Measurements from ENCODE around the gene VGLL3. TPM values are rescaled to one million over a fixed set of nuclear protein-coding genes. Genes with fewer than 3 reads are reported as not detected.

The VGLL3 gene
- total and polyA plus RNA-seq, 3 experiments from 2014 or later = not detected

DNA sequence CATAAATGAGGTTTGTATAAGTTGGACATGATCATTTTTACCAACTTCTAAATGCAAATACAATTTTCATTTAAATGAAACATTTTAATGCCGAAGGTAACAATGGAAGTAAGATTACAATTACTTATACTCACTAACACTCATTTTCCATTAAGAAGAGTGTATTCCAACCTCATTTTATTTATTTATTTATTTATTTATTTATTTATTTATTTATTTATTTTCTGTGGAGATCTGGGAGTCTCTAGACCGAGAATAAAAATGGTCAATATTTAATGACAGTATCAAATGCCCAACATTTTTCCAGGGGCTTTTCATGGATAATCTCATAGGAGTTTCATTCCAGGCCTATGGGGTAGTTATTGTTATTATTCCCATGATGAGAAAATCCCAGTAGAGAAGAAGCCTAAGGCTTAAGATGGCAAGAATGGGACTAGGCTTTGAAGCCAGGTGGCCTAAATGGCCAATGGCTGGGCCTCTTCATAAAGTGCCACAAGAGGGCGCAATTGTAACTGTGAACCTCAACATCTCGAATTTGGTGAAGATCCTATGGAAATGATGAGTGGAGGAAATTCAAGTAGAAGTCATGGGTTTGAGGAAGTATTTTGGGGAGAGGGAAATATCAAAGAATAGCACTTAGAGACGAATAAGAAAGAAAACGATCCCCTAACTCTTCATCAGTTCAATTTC lies 21.3 kb downstream of the VGLL3 start:
- Mint-ChIP-seq H3K4me3 (no peak overlapping the region), H3K9me3 (peaks cover 0 to 11% (median 1%) of the 10 kb centered on the region in 5 donors), H3K4me1 (no peaks in the 10 kb centered on the region), H3K27ac (no peak overlapping the region), H3K36me3 (no peaks in the 10 kb centered on the region), H3K27me3 (no peaks in the 10 kb centered on the region)
- no peaks in the 10 kb centered on the region for H3K27me3 ChIP-seq (ENCODE audit: insufficient read depth, low read length, poor library complexity, severe bottlenecking)
- H3K9me3 ChIP-seq (ENCODE audit: low read length) = no peaks in the 10 kb centered on the region
- no peaks in the 10 kb centered on the region for H3K4me1 ChIP-seq (ENCODE audit: insufficient read depth, low read length)
- no peaks in the 10 kb centered on the region for H3K36me3 ChIP-seq (ENCODE audit: insufficient read depth, low read length)
- no peak overlapping the region for H3K27ac ChIP-seq (ENCODE audit: low read depth, low read length)
- DNase-seq = no peak
- ChIA-PET POLR2A (no interaction called here), CTCF (no interaction called here)
- no peak overlapping the region for H3K4me3 ChIP-seq (ENCODE audit: low read length)

DNA sequence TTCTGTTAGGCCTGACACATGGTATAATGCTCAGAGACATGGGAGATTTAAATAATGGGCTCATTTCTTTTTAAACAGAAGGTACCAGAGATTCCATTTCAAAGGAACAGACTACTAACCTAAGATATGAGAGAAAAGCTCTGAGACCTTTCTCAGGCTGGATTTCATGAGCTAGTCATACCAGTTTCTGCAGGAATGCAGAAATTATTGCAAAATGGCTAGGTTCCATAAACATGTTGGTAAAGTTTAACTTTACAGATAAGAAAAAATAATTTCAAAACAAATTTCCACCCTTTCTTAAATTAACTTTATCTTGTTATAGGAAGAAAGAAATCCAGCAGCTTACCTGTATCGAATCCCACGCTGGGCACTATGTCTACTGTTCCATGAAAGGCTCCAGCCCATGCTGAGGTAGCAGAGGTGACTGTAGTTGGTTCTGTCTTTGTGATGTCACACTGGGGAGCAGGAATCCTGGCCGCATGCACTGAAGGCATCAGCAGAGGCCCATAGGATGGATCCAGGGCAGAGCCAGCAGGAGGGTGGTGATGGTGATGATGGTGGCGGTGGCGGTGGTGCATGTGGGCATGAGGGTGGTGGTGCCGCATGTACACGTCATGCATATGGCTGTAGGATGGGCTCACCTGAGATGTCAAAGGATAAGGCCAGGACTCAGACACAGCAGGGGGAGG lies 22.6 kb downstream of the VGLL3 start:
- H3K36me3 Mint-ChIP-seq = no peaks in the 10 kb centered on the region
- H3K27ac Mint-ChIP-seq = no peak overlapping the region
- H3K9me3 Mint-ChIP-seq = peaks cover 0 to 11% (median 4%) of the 10 kb centered on the region in 5 donors
- Histone ChIP-seq H3K27me3 (ENCODE audit: insufficient read depth, low read length, poor library complexity, severe bottlenecking) (no peaks in the 10 kb centered on the region), H3K4me1 (ENCODE audit: insufficient read depth, low read length) (no peaks in the 10 kb centered on the region), H3K9me3 (ENCODE audit: low read length) (no peaks in the 10 kb centered on the region), H3K4me3 (ENCODE audit: low read length) (no peak overlapping the region), H3K36me3 (ENCODE audit: insufficient read depth, low read length) (no peaks in the 10 kb centered on the region), H3K27ac (ENCODE audit: low read depth, low read length) (no peak overlapping the region)
- H3K4me3 Mint-ChIP-seq = no peak overlapping the region
- no peak for DNase-seq
- H3K27me3 Mint-ChIP-seq = no peaks in the 10 kb centered on the region
- H3K4me1 Mint-ChIP-seq = no peaks in the 10 kb centered on the region
- CTCF ChIA-PET = no interaction called here
- POLR2A ChIA-PET = no interaction called here

DNA sequence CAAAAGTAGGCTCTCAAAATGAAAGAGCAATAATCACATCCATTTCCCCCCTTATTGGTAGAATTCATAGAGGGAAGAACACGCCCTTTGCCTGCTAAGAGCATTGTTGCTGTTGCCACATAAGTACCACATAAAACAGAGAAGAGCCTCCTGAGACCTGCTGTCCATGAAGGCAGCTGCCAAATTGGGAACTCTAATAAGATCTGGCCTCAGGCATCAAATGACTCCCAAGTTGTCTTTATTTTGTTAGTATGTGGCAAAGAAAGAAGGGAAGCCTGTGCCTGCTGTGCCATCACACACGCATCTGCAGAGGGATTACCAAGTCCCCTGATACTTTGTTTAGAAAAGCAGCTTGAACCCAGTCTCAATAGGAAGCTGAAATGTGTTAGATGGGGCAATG lies 23.9 kb downstream of the VGLL3 start:
- Histone ChIP-seq H3K4me1 (ENCODE audit: insufficient read depth, low read length) (no peaks in the 10 kb centered on the region), H3K4me3 (ENCODE audit: low read length) (no peak overlapping the region), H3K9me3 (ENCODE audit: low read length) (no peaks in the 10 kb centered on the region), H3K36me3 (ENCODE audit: insufficient read depth, low read length) (no peaks in the 10 kb centered on the region), H3K27me3 (ENCODE audit: insufficient read depth, low read length, poor library complexity, severe bottlenecking) (no peaks in the 10 kb centered on the region), H3K27ac (ENCODE audit: low read depth, low read length) (no peak overlapping the region)
- no peaks in the 10 kb centered on the region for H3K4me1 Mint-ChIP-seq
- CTCF ChIA-PET = no interaction called here
- H3K9me3 Mint-ChIP-seq = peaks cover 0 to 11% (median 4%) of the 10 kb centered on the region in 5 donors
- POLR2A ChIA-PET = no interaction called here
- H3K27ac Mint-ChIP-seq = no peak overlapping the region
- DNase-seq = no peak
- H3K36me3 Mint-ChIP-seq = no peaks in the 10 kb centered on the region
- no peaks in the 10 kb centered on the region for H3K27me3 Mint-ChIP-seq
- no peak overlapping the region for H3K4me3 Mint-ChIP-seq

DNA sequence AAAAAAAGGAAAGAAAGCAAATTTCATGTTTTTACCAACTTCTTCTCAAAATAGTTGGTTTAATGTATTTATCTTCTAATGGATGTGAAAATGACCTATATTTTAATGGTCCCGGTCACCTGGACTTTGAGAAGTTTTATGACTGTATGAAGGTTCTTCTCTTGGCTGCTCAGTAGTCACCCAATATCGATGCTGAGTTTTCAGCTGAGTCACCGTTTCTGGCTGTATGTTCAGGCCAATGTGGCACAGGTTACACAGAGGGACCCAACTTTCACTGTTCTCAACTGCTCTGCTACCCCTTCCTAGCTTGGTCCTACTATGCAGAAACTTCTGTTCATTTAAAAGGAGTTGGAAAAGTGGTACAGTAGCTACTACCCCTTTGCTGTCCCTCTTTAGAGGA lies 25.8 kb downstream of the VGLL3 start:
- no peaks in the 10 kb centered on the region for H3K4me1 ChIP-seq (ENCODE audit: insufficient read depth, low read length)
- no peaks in the 10 kb centered on the region for H3K27me3 ChIP-seq (ENCODE audit: insufficient read depth, low read length, poor library complexity, severe bottlenecking)
- ChIA-PET CTCF (no interaction called here), POLR2A (no interaction called here)
- no peak overlapping the region for H3K4me3 ChIP-seq (ENCODE audit: low read length)
- no peak overlapping the region for H3K27ac ChIP-seq (ENCODE audit: low read depth, low read length)
- no peak for DNase-seq
- Mint-ChIP-seq H3K4me1 (no peaks in the 10 kb centered on the region), H3K27ac (no peak overlapping the region), H3K27me3 (no peaks in the 10 kb centered on the region), H3K4me3 (no peak overlapping the region), H3K36me3 (no peaks in the 10 kb centered on the region), H3K9me3 (peaks cover 0 to 11% (median 4%) of the 10 kb centered on the region in 5 donors)
- no peaks in the 10 kb centered on the region for H3K36me3 ChIP-seq (ENCODE audit: insufficient read depth, low read length)
- H3K9me3 ChIP-seq (ENCODE audit: low read length) = no peaks in the 10 kb centered on the region

DNA sequence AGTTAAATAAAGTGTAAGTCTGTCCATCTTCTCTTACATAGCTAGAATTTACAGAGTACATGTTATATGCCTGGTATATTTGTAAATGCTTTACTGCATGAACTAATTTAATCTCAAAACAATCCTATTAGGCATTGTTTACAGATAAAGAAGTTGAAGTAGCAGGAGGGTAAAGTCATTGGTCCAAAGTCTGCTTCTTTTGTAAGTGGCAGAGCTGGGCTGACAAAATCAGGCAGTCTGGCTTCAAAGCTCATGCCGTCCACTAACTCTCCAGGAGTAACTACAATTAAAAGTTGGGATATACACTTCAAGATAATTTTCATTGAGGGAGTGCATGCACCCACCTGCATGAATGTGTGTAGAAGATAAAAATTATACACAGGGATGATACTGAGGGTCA lies 27.3 kb downstream of the VGLL3 start:
- no peaks in the 10 kb centered on the region for H3K27me3 Mint-ChIP-seq
- DNase-seq = no peak
- POLR2A ChIA-PET = no interaction called here
- Histone ChIP-seq H3K36me3 (ENCODE audit: insufficient read depth, low read length) (no peaks in the 10 kb centered on the region), H3K27ac (ENCODE audit: low read depth, low read length) (no peak overlapping the region), H3K9me3 (ENCODE audit: low read length) (no peaks in the 10 kb centered on the region), H3K4me3 (ENCODE audit: low read length) (no peak overlapping the region), H3K27me3 (ENCODE audit: insufficient read depth, low read length, poor library complexity, severe bottlenecking) (no peaks in the 10 kb centered on the region), H3K4me1 (ENCODE audit: insufficient read depth, low read length) (no peaks in the 10 kb centered on the region)
- no peaks in the 10 kb centered on the region for H3K4me1 Mint-ChIP-seq
- H3K36me3 Mint-ChIP-seq = no peaks in the 10 kb centered on the region
- H3K27ac Mint-ChIP-seq = no peak overlapping the region
- peaks cover 0 to 11% (median 4%) of the 10 kb centered on the region in 5 donors for H3K9me3 Mint-ChIP-seq
- H3K4me3 Mint-ChIP-seq = no peak overlapping the region
- CTCF ChIA-PET = no interaction called here

DNA sequence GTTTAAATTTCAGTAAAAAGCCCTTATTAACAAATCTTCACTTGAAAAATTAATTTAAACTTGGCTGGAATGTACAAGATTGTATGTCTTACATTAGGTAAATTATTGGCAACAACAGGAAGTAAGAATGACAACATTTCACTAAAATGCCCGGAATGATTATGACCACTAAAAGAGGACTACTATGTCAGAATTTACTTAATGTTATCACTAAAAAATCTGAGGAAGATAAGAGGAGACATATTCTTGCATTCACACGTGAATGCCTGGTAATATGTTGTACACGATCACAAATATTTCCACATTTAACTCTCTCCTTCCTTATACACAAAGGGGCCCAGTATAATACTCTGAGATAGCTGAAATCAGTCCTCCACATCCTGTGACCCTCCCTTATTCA lies 29.7 kb downstream of the VGLL3 start:
- no peaks in the 10 kb centered on the region for H3K4me1 Mint-ChIP-seq
- POLR2A ChIA-PET = no interaction called here
- Histone ChIP-seq H3K27me3 (ENCODE audit: insufficient read depth, low read length, poor library complexity, severe bottlenecking) (no peaks in the 10 kb centered on the region), H3K4me3 (ENCODE audit: low read length) (no peak overlapping the region), H3K4me1 (ENCODE audit: insufficient read depth, low read length) (no peaks in the 10 kb centered on the region), H3K9me3 (ENCODE audit: low read length) (no peaks in the 10 kb centered on the region), H3K27ac (ENCODE audit: low read depth, low read length) (no peak overlapping the region), H3K36me3 (ENCODE audit: insufficient read depth, low read length) (no peaks in the 10 kb centered on the region)
- H3K36me3 Mint-ChIP-seq = no peaks in the 10 kb centered on the region
- H3K27ac Mint-ChIP-seq = no peak overlapping the region
- no peak overlapping the region for H3K4me3 Mint-ChIP-seq
- peaks cover 0 to 11% (median 4%) of the 10 kb centered on the region in 5 donors for H3K9me3 Mint-ChIP-seq
- H3K27me3 Mint-ChIP-seq = no peaks in the 10 kb centered on the region
- CTCF ChIA-PET = no interaction called here
- no peak for DNase-seq

DNA sequence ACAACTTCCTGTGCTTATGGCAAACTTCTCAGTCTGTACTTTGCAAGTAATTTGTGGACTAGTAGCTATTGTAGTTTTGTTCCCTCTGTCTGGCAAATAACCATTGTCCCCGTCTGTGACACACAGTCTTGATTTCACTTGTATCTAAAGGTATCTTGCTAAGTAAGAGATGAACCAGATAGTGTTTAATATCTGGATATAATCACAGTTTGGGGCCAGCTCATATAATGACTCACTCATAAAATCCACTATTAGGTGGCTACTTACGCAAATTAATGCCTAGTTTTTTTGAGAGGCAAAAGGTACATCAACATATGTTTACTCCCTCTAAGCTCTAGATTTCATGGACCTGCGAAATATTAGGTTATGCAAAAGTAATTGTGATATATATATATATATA lies 30.4 kb downstream of the VGLL3 start:
- Histone ChIP-seq H3K27ac (ENCODE audit: low read depth, low read length) (no peak overlapping the region), H3K27me3 (ENCODE audit: insufficient read depth, low read length, poor library complexity, severe bottlenecking) (no peaks in the 10 kb centered on the region), H3K9me3 (ENCODE audit: low read length) (no peaks in the 10 kb centered on the region), H3K36me3 (ENCODE audit: insufficient read depth, low read length) (no peaks in the 10 kb centered on the region), H3K4me3 (ENCODE audit: low read length) (no peak overlapping the region), H3K4me1 (ENCODE audit: insufficient read depth, low read length) (no peaks in the 10 kb centered on the region)
- peaks cover 0 to 11% (median 4%) of the 10 kb centered on the region in 5 donors for H3K9me3 Mint-ChIP-seq
- no peaks in the 10 kb centered on the region for H3K36me3 Mint-ChIP-seq
- H3K27me3 Mint-ChIP-seq = no peaks in the 10 kb centered on the region
- no peaks in the 10 kb centered on the region for H3K4me1 Mint-ChIP-seq
- ChIA-PET POLR2A (no interaction called here), CTCF (no interaction called here)
- DNase-seq = no peak
- H3K27ac Mint-ChIP-seq = no peak overlapping the region
- H3K4me3 Mint-ChIP-seq = no peak overlapping the region

DNA sequence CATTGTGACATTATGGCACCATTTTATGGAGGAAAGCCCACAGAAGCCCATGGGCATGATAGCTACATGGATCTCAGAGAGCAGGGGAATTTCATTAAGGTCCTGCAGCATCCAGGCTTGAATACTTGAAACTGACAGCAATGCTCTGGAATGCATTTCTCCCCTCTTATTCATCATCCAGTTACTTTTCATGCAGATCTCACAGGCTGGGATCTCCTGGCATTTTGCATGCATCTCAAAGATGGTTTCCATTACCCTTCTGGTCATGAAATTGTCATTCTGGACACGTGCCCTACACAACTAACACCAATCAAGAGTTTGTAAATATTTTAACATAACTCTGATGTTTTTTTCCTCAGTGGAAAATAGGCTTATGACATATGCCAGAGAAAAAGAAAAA lies 32.4 kb downstream of the VGLL3 start:
- no peaks in the 10 kb centered on the region for H3K27me3 ChIP-seq (ENCODE audit: insufficient read depth, low read length, poor library complexity, severe bottlenecking)
- ChIA-PET CTCF (no interaction called here), POLR2A (no interaction called here)
- no peak for DNase-seq
- Mint-ChIP-seq H3K4me3 (no peak overlapping the region), H3K36me3 (no peaks in the 10 kb centered on the region), H3K4me1 (no peaks in the 10 kb centered on the region), H3K27ac (no peak overlapping the region), H3K27me3 (no peaks in the 10 kb centered on the region), H3K9me3 (peaks cover 0 to 6% (median 4%) of the 10 kb centered on the region in 5 donors)
- no peaks in the 10 kb centered on the region for H3K9me3 ChIP-seq (ENCODE audit: low read length)
- no peaks in the 10 kb centered on the region for H3K36me3 ChIP-seq (ENCODE audit: insufficient read depth, low read length)
- no peak overlapping the region for H3K27ac ChIP-seq (ENCODE audit: low read depth, low read length)
- H3K4me3 ChIP-seq (ENCODE audit: low read length) = no peak overlapping the region
- H3K4me1 ChIP-seq (ENCODE audit: insufficient read depth, low read length) = no peaks in the 10 kb centered on the region

Data from CD8-positive, alpha-beta memory T cell (primary cell).